HG03280 (cell line): ENCODE measurements around the gene IL1RAP.
A peak's percentile ranks its signal among the peaks of the same experiment; 100 is the strongest.

Experiments
- ATAC-seq: cut with Tn5 transposase; IDR thresholded peaks from one replicate; pipeline ENCODE4 v1.9.1; 2021; ENCODE audit warnings: mild to moderate bottlenecking, moderate library complexity; ENCODE audit not compliant: unreplicated experiment

IL1RAP gene

GRCh38 chr3:190597291-190597690, 83.4 kb downstream of the IL1RAP start:
- no peak for ATAC-seq

- no peak for ATAC-seq
Measured at GRCh38 chr3:190601622-190602021, 87.7 kb downstream of the IL1RAP start.

GRCh38 chr3:190605385-190605784, 91.5 kb downstream of the IL1RAP start:
- no peak for ATAC-seq

GRCh38 chr3:190606596-190606995, 92.7 kb downstream of the IL1RAP start:
- ATAC-seq = no peak

GRCh38 chr3:190607021-190607420, 93.1 kb downstream of the IL1RAP start:
- ATAC-seq = no peak

- no peak for ATAC-seq
Measured at GRCh38 chr3:190608850-190609589, 95.1 kb downstream of the IL1RAP start.

GRCh38 chr3:190614226-190615059, 100.6 kb downstream of the IL1RAP start:
- no peak for ATAC-seq

GRCh38 chr3:190615060-190615384, 101.1 kb downstream of the IL1RAP start:
- ATAC-seq = no peak

- ATAC-seq = no peak
Measured at GRCh38 chr3:190615607-190616006, 101.7 kb downstream of the IL1RAP start.

GRCh38 chr3:190616637-190617036, 102.8 kb downstream of the IL1RAP start:
- ATAC-seq = no peak

GRCh38 chr3:190617185-190617584, 103.3 kb downstream of the IL1RAP start:
- ATAC-seq = peak; percentile 80

GRCh38 chr3:190618330-190619030, 104.6 kb downstream of the IL1RAP start:
- ATAC-seq = no peak

GRCh38 chr3:190619353-190619752, 105.5 kb downstream of the IL1RAP start:
- no peak for ATAC-seq

- no peak for ATAC-seq
Measured at GRCh38 chr3:190619761-190620160, 105.9 kb downstream of the IL1RAP start.

GRCh38 chr3:190620886-190621608, 107.2 kb downstream of the IL1RAP start:
- ATAC-seq = no peak

- ATAC-seq = no peak
Measured at GRCh38 chr3:190621927-190622326, 108.0 kb downstream of the IL1RAP start.

GRCh38 chr3:190624282-190624681, 110.4 kb downstream of the IL1RAP start:
- ATAC-seq = no peak

GRCh38 chr3:190626951-190627620, 113.2 kb downstream of the IL1RAP start:
- no peak for ATAC-seq

- ATAC-seq = no peak
Measured at GRCh38 chr3:190629088-190629487, 115.2 kb downstream of the IL1RAP start.

- no peak for ATAC-seq
Measured at GRCh38 chr3:190631295-190631694, 117.4 kb downstream of the IL1RAP start.
